Central memory CD4-positive, alpha-beta T cell (primary cell): ENCODE measurements around the gene STEAP1B.
"Not testable (repeated sequence)": the region's sequence is repeated elsewhere in the genome, so short reads cannot be mapped to it uniquely, and the experiment has no call there.

Experiments
- DNase-seq: peaks from one replicate; pipeline ENCODE4 v3.0.0; 2022

Gene STEAP1B

GRCh38 chr7:22452142-22452959 lies 47.6 kb downstream of the STEAP1B start:
- DNase-seq: no peak

- not testable (repeated sequence) for DNase-seq
Observed at GRCh38 chr7:22450013-22450412, 50.0 kb downstream of the STEAP1B start.

GRCh38 chr7:22447762-22448161 lies 52.2 kb downstream of the STEAP1B start:
- no peak for DNase-seq

GRCh38 chr7:22447008-22447407 lies 53.0 kb downstream of the STEAP1B start:
- DNase-seq: no peak

GRCh38 chr7:22445853-22446252 lies 54.1 kb downstream of the STEAP1B start:
- no peak for DNase-seq

- DNase-seq: no peak
Observed at GRCh38 chr7:22445140-22445743, 54.7 kb downstream of the STEAP1B start.

- DNase-seq: no peak
Observed at GRCh38 chr7:22444181-22444971, 55.6 kb downstream of the STEAP1B start.

- no peak for DNase-seq
Observed at GRCh38 chr7:22443370-22444180, 56.4 kb downstream of the STEAP1B start.

GRCh38 chr7:22442882-22443369 lies 57.1 kb downstream of the STEAP1B start:
- DNase-seq: no peak

- DNase-seq: no peak
Observed at GRCh38 chr7:22442187-22442881, 57.7 kb downstream of the STEAP1B start.

- DNase-seq: no peak
Observed at GRCh38 chr7:22441157-22441556, 58.8 kb downstream of the STEAP1B start.

- DNase-seq: no peak
Observed at GRCh38 chr7:22438994-22439393, 61.0 kb downstream of the STEAP1B start.

- not testable (repeated sequence) for DNase-seq
Observed at GRCh38 chr7:22436552-22436951, 63.4 kb downstream of the STEAP1B start.

- DNase-seq: no peak
Observed at GRCh38 chr7:22435720-22436119, 64.3 kb downstream of the STEAP1B start.

- no peak for DNase-seq
Observed at GRCh38 chr7:22435105-22435504, 64.9 kb downstream of the STEAP1B start.

- no peak for DNase-seq
Observed at GRCh38 chr7:22433710-22434460, 66.1 kb downstream of the STEAP1B start.

GRCh38 chr7:22433165-22433700 lies 66.8 kb downstream of the STEAP1B start:
- not testable (repeated sequence) for DNase-seq

GRCh38 chr7:22432203-22432718 lies 67.7 kb downstream of the STEAP1B start:
- DNase-seq: no peak

GRCh38 chr7:22430457-22430856 lies 69.5 kb downstream of the STEAP1B start:
- no peak for DNase-seq

GRCh38 chr7:22429386-22429785 lies 70.6 kb downstream of the STEAP1B start:
- no peak for DNase-seq

- DNase-seq: no peak
Observed at GRCh38 chr7:22427855-22428254, 72.1 kb downstream of the STEAP1B start.
